Panc1 (cell line): ENCODE data around the gene CC2D1A. TPM values are rescaled to one million over a fixed set of nuclear protein-coding genes. Genes with fewer than 3 reads are reported as not detected.

Experiments
- ATAC-seq: fragments of 200-7000 bp; cut with Tn5 transposase; 2 replicates; pipeline ENCODE4 v1.9.1; 2020; ENCODE audit warnings: mild to moderate bottlenecking, moderate library complexity
- BruUV-seq: library from RNA; stranded (reverse); fragments of 400-500 nt; replicated peaks from 2 replicates; lab custom pipeline; 2021; lab: Mats Ljungman, UMichigan
- CTCF ChIA-PET: fragments of 300-600 bp; sonication (Branson Sonifier 250); formaldehyde crosslinking; loops from one replicate; lab custom pipeline; 2022; ENCODE audit warnings: antibody characterized with exemption; lab: Charles Lee
- POLR2A ChIA-PET: fragments of 300-600 bp; sonication (Branson Sonifier 250); formaldehyde crosslinking; loops from one replicate; lab custom pipeline; 2022; ENCODE audit warnings: antibody characterized with exemption; lab: Charles Lee
- DNase-seq: peaks from one replicate; pipeline ENCODE4 v3.0.0-alpha.2; 2010; ENCODE audit warnings: low read depth, low spot score
- H3K27ac ChIP-seq: 2 replicates; pipeline ENCODE4 v1.5.1; 2011; ENCODE audit warnings: mild to moderate bottlenecking, low read length, inconsistent platforms
- H3K27me3 ChIP-seq: fragments of 200-500 bp; sonication (Bioruptor generic); 2 replicates; pipeline ENCODE4 v1.6.0; 2014; ENCODE audit warnings: low read length, inconsistent platforms; ENCODE audit not compliant: control insufficient read depth, insufficient read depth
- H3K36me3 ChIP-seq: fragments of 200-500 bp; sonication (Bioruptor generic); 2 replicates; pipeline ENCODE4 v1.5.1; 2014; ENCODE audit warnings: inconsistent platforms, mild to moderate bottlenecking, low read length, moderate library complexity; ENCODE audit not compliant: control insufficient read depth, insufficient read depth
- H3K4me1 ChIP-seq: 2 replicates; pipeline ENCODE4 v1.5.1; 2011; ENCODE audit warnings: inconsistent platforms, mild to moderate bottlenecking, low read length, moderate library complexity; ENCODE audit not compliant: control insufficient read depth, insufficient read depth
- H3K4me3 ChIP-seq, 2 experiments: 2 replicates each; pipeline ENCODE4 v1.5.1; 2011 to 2012; ENCODE audit warnings: low read depth in 2 of 2, low read length in 2 of 2, mild to moderate bottlenecking in 2 of 2, inconsistent platforms in 1 of 2, moderate library complexity in 1 of 2
- H3K9me3 ChIP-seq: fragments of 200-500 bp; sonication (Bioruptor generic); 2 replicates; pipeline ENCODE4 v1.5.1; 2014; ENCODE audit warnings: low read depth, mild to moderate bottlenecking, inconsistent platforms, low read length, moderate library complexity; ENCODE audit not compliant: control insufficient read depth, insufficient read depth
- CTCF ChIP-seq: fragments of 450-650 bp; IDR thresholded peaks from 2 replicates; pipeline ENCODE4 v1.5.1; 2017; ENCODE audit warnings: mild to moderate bottlenecking
- POLR2AphosphoS5 ChIP-seq: IDR thresholded peaks from 2 replicates; pipeline ENCODE4 v1.6.1; 2012; ENCODE audit warnings: mild to moderate bottlenecking, low read depth, low read length, moderate library complexity
- REST ChIP-seq, 2 experiments: IDR thresholded peaks; 2 replicates each; pipeline ENCODE4 v1.6.1; 2011 to 2012; ENCODE audit warnings: low read depth in 2 of 2, control low read depth in 1 of 2, low read length in 1 of 2, mild to moderate bottlenecking in 1 of 2, moderate library complexity in 1 of 2; ENCODE audit not compliant: insufficient read depth in 1 of 2
- SIN3A ChIP-seq: IDR thresholded peaks from 2 replicates; pipeline ENCODE4 v1.6.1; 2012; ENCODE audit warnings: low read depth, mild to moderate bottlenecking, low read length, moderate library complexity, borderline replicate concordance; ENCODE audit not compliant: insufficient read depth
- TCF7L2 ChIP-seq: IDR thresholded peaks from 2 replicates; pipeline ENCODE4 v1.6.1; 2011; ENCODE audit warnings: mild to moderate bottlenecking, low read depth, low read length, inconsistent platforms
- in situ Hi-C: cut with HindIII; loops from 2 replicates; pipeline ENCODE4 v1.10.0; 2016; ENCODE audit warnings: low sequenced_read_pairs, low pct_unique_long_range_greater_than_20kb
- intact Hi-C: fragments of 100-400 bp; cut with micrococcal nuclease; formaldehyde crosslinking; loops from one replicate; pipeline ENCODE4 v1.10.0; 2022; ENCODE audit not compliant: unreplicated experiment
- total RNA-seq: library from RNA; stranded (reverse); gene quantifications from one replicate; pipeline ENCODE4 v1.2.1, GENCODE V29; 2021; ENCODE audit not compliant: unreplicated experiment

The CC2D1A gene
- total RNA-seq, 1 experiment from 2014 or later, result 28.0 TPM

- Histone ChIP-seq H3K4me1 (peaks cover 6% of the 10 kb centered on the region), H3K27ac (peak overlapping the region; percentile 84), H3K4me3 (peak overlapping the region; percentile 82 to 84), H3K36me3 (no peaks in the 10 kb centered on the region; the same call in 1 of the 2 replicates), H3K9me3 (no peaks in the 10 kb centered on the region), H3K27me3 (no peaks in the 10 kb centered on the region)
- in situ Hi-C loops (no loop called here), intact Hi-C loops (no loop called here)
- POLR2A ChIA-PET, result interaction anchor here (0.5 kb wide), 1 partner anchor 80 kb away, joined by 9 read pairs; no protein-coding TSS in a partner anchor
- DNase-seq (no peak), ATAC-seq (peak; percentile 44)
- no TSS peak for BruUV-seq
- TF ChIP-seq CTCF, result no peak
- no peak for TF ChIP-seq TCF7L2
- 0 out of 2 replicates have a peak, but pooled peaks have one; percentile 13 for TF ChIP-seq SIN3A
- TF ChIP-seq POLR2AphosphoS5, result no peak
- TF ChIP-seq REST (IDR thresholded peaks at IDR 0.05; ENCODE audit: insufficient read depth in 1 of 2, low read depth in 2 of 2, low read length in 1 of 2), result no peak
- CTCF ChIA-PET, result no interaction called here
Observed at GRCh38 chr19:13952931-13953531, 47.0 kb downstream of the CC2D1A start.

GRCh38 chr19:13954185-13954584, 48.2 kb downstream of the CC2D1A start:
- Histone ChIP-seq H3K36me3 (no peaks in the 10 kb centered on the region; the same call in 1 of the 2 replicates), H3K27ac (no peak overlapping the region)

More at GRCh38 chr19:13954185-13954584, 48.2 kb downstream of the CC2D1A start:
- no TSS peak for BruUV-seq
- Histone ChIP-seq H3K4me1 (peaks cover 6% of the 10 kb centered on the region), H3K4me3 (no peak overlapping the region), H3K9me3 (no peaks in the 10 kb centered on the region), H3K27me3 (no peaks in the 10 kb centered on the region)
- TF ChIP-seq POLR2AphosphoS5, result no peak
- no peak for TF ChIP-seq TCF7L2
- TF ChIP-seq CTCF, result no peak
- no peak for TF ChIP-seq SIN3A
- no peak for TF ChIP-seq REST (IDR thresholded peaks at IDR 0.05; ENCODE audit: insufficient read depth in 1 of 2, low read depth in 2 of 2, low read length in 1 of 2)
- DNase-seq, result no peak
- no peak for ATAC-seq
- ChIA-PET POLR2A (no interaction called here), CTCF (no interaction called here)
- in situ Hi-C loops (no loop called here), intact Hi-C loops (no loop called here)
